Muscle of leg (tissue), 11 donors: Measurements from ENCODE around the gene STAT2. TPM values are rescaled to one million over a fixed set of nuclear protein-coding genes. Genes with fewer than 3 reads are reported as not detected.
"Not testable (repeated sequence)": the region's sequence is repeated elsewhere in the genome, so short reads cannot be mapped to it uniquely, and the experiment has no call there.

Source experiments
- DNase-seq: peaks from one replicate; pipeline ENCODE4 v3.0.0; 2013
- H3K27ac ChIP-seq: one replicate; pipeline ENCODE4 v1.5.1; 2013; ENCODE audit warnings: mild to moderate bottlenecking, low read length, control low read depth
- H3K27me3 ChIP-seq: one replicate; pipeline ENCODE4 v1.6.1; 2013; ENCODE audit warnings: low read length; ENCODE audit not compliant: control insufficient read depth, insufficient read depth
- H3K36me3 ChIP-seq: one replicate; pipeline ENCODE4 v1.6.1; 2013; ENCODE audit warnings: low read length; ENCODE audit not compliant: control insufficient read depth, insufficient read depth
- H3K4me1 ChIP-seq: one replicate; pipeline ENCODE4 v1.6.1; 2013; ENCODE audit warnings: low read length; ENCODE audit not compliant: control insufficient read depth, insufficient read depth
- H3K4me3 ChIP-seq: one replicate; pipeline ENCODE4 v1.5.1; 2013; ENCODE audit warnings: low read length, control low read depth
- H3K9me3 ChIP-seq: replicated peaks from 2 replicates; pipeline ENCODE4 v1.6.1; 2013; ENCODE audit warnings: low read depth, low read length; ENCODE audit not compliant: control insufficient read depth
- WGBS: methylation state at CpG from one replicate; pipeline ENCODE4 v1.1.5; 2013; ENCODE audit warnings: missing lambda C conversion rate; ENCODE audit not compliant: insufficient coverage; 5-methylcytosine and 5-hydroxymethylcytosine counted together
- polyA plus RNA-seq, 8 donors: library from polyadenylated mRNA; unstranded; fragments of 120-200 nt; gene quantifications; one replicate each; pipeline versions ENCODE4 v1.2.1 to v1.2.3, GENCODE V29; 2013; ENCODE audit warnings: inconsistent platforms in 1 of 8, low replicate concordance in 1 of 8; ENCODE audit not compliant: insufficient read length in 8 of 8, insufficient read depth in 1 of 8
- total RNA-seq: library from RNA; stranded (reverse); fragments of 120-200 nt; gene quantifications from one replicate; pipeline ENCODE4 v1.2.4, GENCODE V29; 2013

STAT2 gene
- total and polyA plus RNA-seq, 9 donors: 40.9 to 71.8 (median 61.4) TPM

- Histone ChIP-seq H3K4me3 (no peak within 1 kb of the TSS), H3K36me3 (no peaks in the 10 kb centered on the region), H3K9me3 (no peaks in the 10 kb centered on the region), H3K27me3 (no peaks in the 10 kb centered on the region), H3K4me1 (peaks cover 7% of the 10 kb centered on the region), H3K27ac (no peak within 1 kb of the TSS)
- 89% methylated on average over 3 of the region's 10 CpGs for WGBS
- no peak for DNase-seq
Observed at GRCh38 chr12:56362130-56363059, 2.5 kb upstream of the STAT2 start, which contains the start of gene APOF. Gene APOF (minus strand): TSS chr12:56362857. CDS start chr12:56362745, 112 bp downstream.

GRCh38 chr12:56361487-56362129, 1.7 kb upstream of the STAT2 start:
- no peak overlapping the region for H3K4me3 ChIP-seq
- no peak for DNase-seq
- H3K36me3 ChIP-seq: peaks cover 1% of the 10 kb centered on the region
- peaks cover 7% of the 10 kb centered on the region for H3K4me1 ChIP-seq
- no peaks in the 10 kb centered on the region for H3K27me3 ChIP-seq
- WGBS: 71% methylated on average over 8 of the region's 8 CpGs
- no peak overlapping the region for H3K27ac ChIP-seq
- H3K9me3 ChIP-seq: no peaks in the 10 kb centered on the region

- Histone ChIP-seq H3K9me3 (no peaks in the 10 kb centered on the region), H3K27me3 (no peaks in the 10 kb centered on the region), H3K36me3 (peaks cover 27% of the 10 kb centered on the region), H3K27ac (peak overlapping the region; percentile 88), H3K4me1 (peaks cover 7% of the 10 kb centered on the region), H3K4me3 (peak overlapping the region; percentile 58)
- DNase-seq: peak; percentile 56
- 20% methylated on average over 1 of the region's 1 CpG for WGBS
Observed at GRCh38 chr12:56358836-56359532, 923 bp downstream of the STAT2 start.

- no peak for DNase-seq
- 100% methylated on average over 2 of the region's 2 CpGs for WGBS
- H3K36me3 ChIP-seq: peaks cover 82% of the 10 kb centered on the region
- no peaks in the 10 kb centered on the region for H3K4me1 ChIP-seq
- H3K9me3 ChIP-seq: no peaks in the 10 kb centered on the region
- H3K4me3 ChIP-seq: no peak overlapping the region
- no peaks in the 10 kb centered on the region for H3K27me3 ChIP-seq
- H3K27ac ChIP-seq: no peak overlapping the region
Observed at GRCh38 chr12:56351325-56351724, 8.6 kb downstream of the STAT2 start.

- Histone ChIP-seq H3K4me1 (no peaks in the 10 kb centered on the region), H3K4me3 (no peak overlapping the region), H3K27ac (no peak overlapping the region), H3K9me3 (no peaks in the 10 kb centered on the region), H3K27me3 (no peaks in the 10 kb centered on the region), H3K36me3 (peaks cover 82% of the 10 kb centered on the region)
- WGBS: 100% methylated on average over 1 of the region's 2 CpGs
- DNase-seq: no peak
Observed at GRCh38 chr12:56350662-56351061, 9.2 kb downstream of the STAT2 start.

- DNase-seq: no peak
- no peaks in the 10 kb centered on the region for H3K9me3 ChIP-seq
- H3K36me3 ChIP-seq: peaks cover 79% of the 10 kb centered on the region
- no peaks in the 10 kb centered on the region for H3K27me3 ChIP-seq
- H3K27ac ChIP-seq: no peak overlapping the region
- H3K4me3 ChIP-seq: no peak overlapping the region
- H3K4me1 ChIP-seq: no peaks in the 10 kb centered on the region
- WGBS: 89% methylated on average over 1 of the region's 5 CpGs
Observed at GRCh38 chr12:56348776-56349175, 11.1 kb downstream of the STAT2 start.

- not testable (repeated sequence) for H3K4me1 ChIP-seq, H3K27ac ChIP-seq, H3K4me3 ChIP-seq, H3K9me3 ChIP-seq, DNase-seq, H3K27me3 ChIP-seq
- H3K36me3 ChIP-seq: peaks cover 84% of the 10 kb centered on the region
- WGBS: 98% methylated on average over 5 of the region's 9 CpGs
Observed at GRCh38 chr12:56347255-56347654, 12.7 kb downstream of the STAT2 start.

- Histone ChIP-seq H3K9me3 (no peaks in the 10 kb centered on the region), H3K27ac (no peak overlapping the region), H3K4me3 (no peak overlapping the region), H3K36me3 (peaks cover 86% of the 10 kb centered on the region), H3K27me3 (no peaks in the 10 kb centered on the region), H3K4me1 (no peaks in the 10 kb centered on the region)
- no peak for DNase-seq
- 68% methylated on average over 7 of the region's 7 CpGs for WGBS
Observed at GRCh38 chr12:56346675-56347074, 13.2 kb downstream of the STAT2 start.

GRCh38 chr12:56342290-56342689, 17.6 kb downstream of the STAT2 start:
- peaks cover 53% of the 10 kb centered on the region for H3K36me3 ChIP-seq
- H3K27me3 ChIP-seq, H3K9me3 ChIP-seq, DNase-seq, H3K27ac ChIP-seq, H3K4me1 ChIP-seq, H3K4me3 ChIP-seq: not testable (repeated sequence)
- 100% methylated on average over 1 of the region's 2 CpGs for WGBS

- Histone ChIP-seq H3K9me3 (no peaks in the 10 kb centered on the region), H3K27me3 (no peaks in the 10 kb centered on the region), H3K36me3 (peaks cover 47% of the 10 kb centered on the region), H3K4me1 (no peaks in the 10 kb centered on the region), H3K27ac (no peak overlapping the region), H3K4me3 (no peak overlapping the region)
- no peak for DNase-seq
- no CpG with 5 or more reads among the region's 1 CpG for WGBS
Observed at GRCh38 chr12:56341616-56342015, 18.3 kb downstream of the STAT2 start.
